Skeletal muscle cell (primary cell): ENCODE results near the gene MPP3.

Experiments used
- DNase-seq: peaks from one replicate; pipeline ENCODE4 v3.0.0-alpha.2; 2010; ENCODE audit warnings: low read depth
- H3K4me3 ChIP-seq: 2 replicates; pipeline ENCODE4 v1.5.1; 2011; ENCODE audit warnings: low read depth, mild to moderate bottlenecking, control low read depth, low read length, moderate library complexity

Gene MPP3

DNA sequence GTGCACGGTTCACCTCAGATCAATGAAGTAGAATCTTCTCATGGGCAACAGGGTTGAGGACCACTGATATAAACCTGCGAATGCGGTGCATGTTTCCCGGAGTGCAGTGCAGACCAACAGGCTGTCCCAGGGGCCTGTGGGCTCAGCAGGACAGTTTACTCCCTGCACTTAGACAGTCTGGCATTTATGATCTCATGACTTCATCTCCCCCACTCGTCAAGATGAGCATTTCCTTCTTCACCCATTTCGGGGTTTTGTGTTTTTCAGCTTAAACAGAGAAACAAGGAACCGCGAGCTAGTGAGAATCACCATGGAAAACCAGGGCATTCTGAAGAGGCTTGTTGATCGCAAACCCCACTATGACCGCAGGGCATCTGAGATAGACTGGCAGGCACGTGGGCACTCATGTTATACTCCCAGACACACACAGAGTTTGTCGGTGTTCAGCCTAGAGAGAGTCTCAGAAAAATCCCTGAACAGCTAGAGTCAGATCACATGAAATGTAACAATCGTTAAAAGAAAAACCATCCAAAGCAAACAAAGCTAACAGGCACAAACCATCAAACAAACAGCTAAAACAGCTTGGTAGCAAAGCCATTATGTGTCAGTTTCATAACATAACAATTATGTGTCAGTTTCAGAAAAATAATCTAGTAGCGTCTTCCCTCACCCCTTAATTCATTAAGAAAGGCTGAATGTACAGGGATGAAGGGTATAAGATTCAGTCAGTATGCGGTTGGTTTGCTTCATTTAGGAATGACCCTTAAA lies 49.8 kb downstream of the MPP3 start:
- no peak for DNase-seq
- no peak overlapping the region for H3K4me3 ChIP-seq

DNA sequence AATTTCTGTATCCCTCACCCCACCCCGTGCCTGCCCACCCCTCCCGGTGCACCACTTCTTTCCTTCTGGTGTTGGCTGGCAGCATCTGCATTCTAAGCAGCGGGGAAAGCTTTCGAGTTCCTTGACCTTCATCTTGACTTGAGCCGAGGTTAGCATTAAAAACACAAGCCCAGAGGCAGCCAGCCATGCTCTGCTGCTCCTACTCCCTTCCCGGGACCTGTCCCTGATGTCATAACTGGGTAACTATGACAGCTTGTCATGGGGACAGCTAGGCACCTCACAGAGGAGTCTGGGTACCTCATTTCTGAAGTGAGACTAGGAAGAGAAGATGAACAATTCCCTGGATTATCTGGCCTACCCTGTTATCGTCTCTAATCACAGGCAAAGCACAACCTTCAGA lies 52.8 kb downstream of the MPP3 start, which contains the start of gene CFAP97D1:
Gene CFAP97D1 (plus strand): TSS at position 301 of the 400 bp plus-strand sequence. CDS start 28 bp downstream, at position 329.
- DNase-seq, result no peak
- peak within 1 kb of the TSS; percentile 85 for H3K4me3 ChIP-seq

DNA sequence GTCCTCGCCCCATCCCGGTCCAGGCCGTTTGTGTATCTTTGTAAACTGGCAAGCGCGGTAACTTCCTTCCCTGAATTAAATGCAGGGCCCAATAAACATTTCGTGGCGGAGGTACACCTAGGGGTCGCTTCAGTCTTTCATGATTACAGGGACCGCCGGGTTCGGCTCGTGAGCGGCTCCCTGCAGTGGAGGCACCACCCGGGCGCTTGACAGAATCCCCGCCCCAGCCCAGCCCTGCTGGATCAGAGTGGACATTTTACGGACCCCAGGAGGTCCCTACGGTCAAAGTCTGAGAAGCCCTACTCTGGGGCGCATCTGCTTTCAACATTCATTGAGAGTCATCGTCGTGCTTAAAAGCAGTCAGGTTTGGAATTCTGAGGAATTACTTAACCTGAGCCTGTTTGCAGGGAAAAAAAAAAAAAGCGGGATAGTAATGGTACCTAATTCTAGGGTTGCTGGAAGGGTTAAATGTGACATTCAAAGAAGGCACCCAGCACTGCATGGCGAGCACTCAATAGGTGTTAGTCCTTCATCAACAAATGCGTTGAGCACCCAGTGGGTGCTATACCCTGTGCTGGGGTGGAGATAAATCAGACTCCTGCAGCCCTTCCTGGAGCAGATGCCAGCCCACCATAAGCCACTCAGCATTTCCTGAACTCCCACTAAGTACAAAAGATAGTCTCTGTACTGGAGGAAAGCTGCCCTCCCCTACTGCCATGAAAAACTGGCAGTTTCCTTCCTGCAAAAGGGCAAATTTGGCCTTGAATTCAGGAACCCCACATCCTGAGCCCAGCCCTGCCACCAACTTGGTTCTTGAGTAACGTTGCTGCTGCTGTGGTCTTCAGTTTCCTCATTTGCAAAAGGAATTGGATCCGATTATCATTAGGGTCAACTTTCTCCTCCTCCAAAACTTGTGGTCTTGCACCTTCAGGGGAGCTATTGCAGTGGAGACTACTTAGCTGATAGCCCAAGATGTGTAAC lies 53.5 kb downstream of the MPP3 start:
- H3K4me3 ChIP-seq, result peak overlapping the region; percentile 85
- DNase-seq, result no peak

DNA sequence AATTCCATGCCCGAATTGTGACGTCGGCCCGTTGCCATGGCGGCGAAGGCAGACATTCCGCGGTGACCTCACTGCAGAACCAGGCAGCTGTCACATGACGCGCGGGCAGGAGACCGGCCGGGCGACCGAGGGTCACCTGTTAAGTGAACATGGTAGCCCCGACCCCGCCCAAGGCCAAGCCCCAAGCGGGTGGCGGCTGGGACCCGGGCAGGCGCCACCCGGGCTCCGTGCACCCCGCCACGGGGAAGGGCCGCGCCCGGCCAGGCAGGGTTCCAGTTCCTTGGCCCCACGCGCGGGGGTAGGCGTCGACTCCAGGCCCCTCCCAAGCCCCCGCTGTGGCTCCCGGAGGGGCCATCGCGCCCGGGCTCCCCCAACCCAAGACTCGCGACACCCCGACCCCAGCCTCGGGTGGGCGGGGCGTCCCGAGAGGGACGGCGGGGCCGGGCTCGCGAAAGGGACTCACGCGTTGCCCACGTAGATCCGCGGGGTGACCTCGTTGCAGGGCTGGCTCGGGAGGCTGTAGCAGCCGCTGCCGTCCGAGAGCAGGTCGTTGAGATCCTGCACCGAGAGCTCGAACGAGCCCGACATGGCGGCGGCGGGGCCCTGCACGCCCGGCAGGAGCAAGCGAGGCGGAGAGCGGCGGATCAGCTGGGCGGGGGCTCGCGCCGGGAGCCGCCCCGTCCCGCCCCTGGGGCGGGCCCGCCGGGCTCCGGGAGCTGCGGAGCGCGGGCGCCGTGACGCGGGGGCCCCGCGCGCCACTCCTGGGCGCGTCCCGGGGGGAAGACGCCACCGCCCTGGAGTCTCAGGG lies 54.4 kb downstream of the MPP3 start, which contains the start of gene DUSP3:
Gene DUSP3 (minus strand): TSS at position 641 of the 808 bp plus-strand sequence. CDS start 53 bp downstream, at position 588.
- H3K4me3 ChIP-seq, result peak within 1 kb of the TSS; percentile 85
- DNase-seq, result peak; percentile 60

DNA sequence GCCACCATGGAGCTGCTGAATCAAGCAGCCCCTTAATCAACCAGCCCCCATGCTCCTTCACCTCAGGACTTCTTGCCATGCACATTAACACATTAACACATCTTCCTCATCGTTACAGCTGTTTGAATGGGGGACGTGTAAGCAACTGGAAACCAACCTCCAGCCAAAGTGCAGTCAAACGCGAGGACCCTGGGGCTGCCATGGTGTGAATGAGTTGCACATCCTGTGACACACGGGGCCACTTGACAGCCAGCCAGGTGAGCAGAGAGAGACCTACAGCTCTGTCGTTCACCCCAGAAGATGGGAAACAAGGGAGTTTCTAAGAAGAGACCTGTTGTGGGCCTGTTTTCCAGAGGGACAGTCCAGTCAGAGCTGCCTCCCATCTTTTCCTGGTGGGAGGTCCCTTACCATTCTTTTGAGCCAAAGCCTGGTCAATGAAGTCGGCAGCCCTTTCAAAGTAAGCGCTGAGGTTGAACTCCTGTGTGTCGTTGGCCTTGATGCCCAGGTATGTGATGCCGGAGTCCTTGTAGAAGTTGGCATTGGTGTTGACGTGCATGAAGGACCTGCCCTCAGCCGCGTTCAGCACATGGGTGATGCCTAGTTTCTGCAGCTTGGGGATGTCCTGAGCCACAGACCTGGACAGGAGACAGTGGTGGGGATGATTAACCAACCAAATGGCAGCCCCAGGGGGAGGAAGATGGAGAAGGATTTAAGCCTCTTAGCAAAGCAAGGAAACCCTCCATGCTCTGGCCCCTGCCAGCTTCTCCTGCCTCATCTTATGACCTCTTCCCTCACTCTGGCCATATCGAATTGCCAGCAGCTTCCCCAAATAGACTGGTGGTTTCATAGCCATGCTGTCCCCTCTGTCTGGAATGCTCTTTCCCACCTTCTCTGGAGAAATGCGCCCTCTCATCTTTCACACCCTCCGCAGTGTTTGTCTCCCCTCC lies 58.4 kb downstream of the MPP3 start:
- no peak for DNase-seq
- no peak overlapping the region for H3K4me3 ChIP-seq

DNA sequence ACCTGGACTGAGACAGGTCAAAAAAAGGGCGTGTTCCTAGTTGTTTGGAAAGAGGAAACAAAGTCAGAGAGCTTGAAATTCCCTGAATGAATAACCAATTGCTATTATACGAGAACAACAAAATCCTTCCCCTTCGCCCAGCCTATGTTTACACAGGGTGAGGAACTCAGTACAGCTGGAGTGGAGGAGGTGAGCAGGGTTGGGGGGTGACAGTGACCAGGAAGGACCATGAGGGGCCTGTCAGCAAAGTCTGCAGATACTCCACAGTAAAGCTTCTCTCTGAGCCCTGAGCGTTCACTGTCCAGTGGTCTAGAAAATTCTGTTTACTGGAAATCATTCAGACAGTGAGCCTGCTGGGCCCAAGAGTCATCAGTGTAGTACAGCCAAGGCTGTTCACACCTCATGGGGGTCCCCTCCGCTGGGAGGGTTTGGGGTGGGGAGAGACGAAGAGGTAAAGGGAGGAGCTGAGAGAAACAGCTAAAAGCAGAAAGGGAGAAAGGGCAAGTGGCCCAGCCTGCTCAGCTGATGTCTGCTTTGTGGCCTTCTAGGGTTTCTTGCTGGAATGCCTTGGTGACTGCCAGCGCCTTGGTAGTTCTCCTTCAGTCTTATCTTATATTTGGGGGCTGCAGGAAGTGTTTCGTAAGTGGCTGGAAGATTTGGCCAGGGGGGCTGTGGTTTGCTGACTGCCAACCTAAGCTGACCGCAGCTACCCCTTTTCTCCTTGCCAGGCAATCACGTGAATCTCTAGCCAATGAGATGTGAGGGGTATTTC lies 59.9 kb downstream of the MPP3 start:
- H3K4me3 ChIP-seq, result no peak overlapping the region
- DNase-seq, result no peak

DNA sequence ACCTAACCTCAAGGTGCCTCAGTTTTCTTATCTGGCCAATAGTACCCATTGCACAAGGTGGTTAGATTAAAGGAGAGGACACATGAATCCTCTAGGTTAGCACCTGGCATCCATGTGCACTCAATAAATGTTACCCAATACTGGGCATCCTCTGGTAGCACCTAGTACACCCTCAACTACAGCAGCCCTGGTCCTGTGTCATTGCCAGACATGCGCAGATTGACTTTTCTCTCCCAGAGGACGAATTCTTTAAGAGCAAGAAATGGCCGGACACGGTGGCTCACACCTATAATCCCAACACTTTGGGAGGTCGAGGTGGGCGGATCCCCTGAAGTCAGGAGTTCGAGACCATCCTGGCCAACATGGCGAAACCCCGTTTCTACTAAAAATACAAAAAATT lies 61.5 kb downstream of the MPP3 start:
- no peak for DNase-seq

DNA sequence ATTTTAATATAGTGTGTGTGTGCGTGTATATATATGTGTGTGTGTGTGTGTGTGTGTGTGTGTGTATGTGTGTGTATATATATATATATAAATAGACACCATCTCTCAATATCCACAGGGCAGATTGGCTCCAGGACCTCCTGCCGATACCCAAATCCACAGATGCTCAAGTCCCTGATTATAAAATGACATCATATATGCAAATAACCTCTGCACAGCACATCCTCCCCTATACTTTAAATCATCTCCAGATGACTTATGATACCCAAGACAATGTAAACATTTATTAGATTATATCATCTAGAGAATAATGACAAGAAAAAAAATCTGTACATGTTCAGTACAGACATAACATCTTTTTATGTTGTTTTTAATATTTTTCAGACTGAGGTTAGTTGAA lies 62.0 kb downstream of the MPP3 start:
- no peak overlapping the region for H3K4me3 ChIP-seq
- DNase-seq, result no peak

More for the DNA sequence above, 61.5 kb downstream of the MPP3 start:
- H3K4me3 ChIP-seq, result no peak overlapping the region

DNA sequence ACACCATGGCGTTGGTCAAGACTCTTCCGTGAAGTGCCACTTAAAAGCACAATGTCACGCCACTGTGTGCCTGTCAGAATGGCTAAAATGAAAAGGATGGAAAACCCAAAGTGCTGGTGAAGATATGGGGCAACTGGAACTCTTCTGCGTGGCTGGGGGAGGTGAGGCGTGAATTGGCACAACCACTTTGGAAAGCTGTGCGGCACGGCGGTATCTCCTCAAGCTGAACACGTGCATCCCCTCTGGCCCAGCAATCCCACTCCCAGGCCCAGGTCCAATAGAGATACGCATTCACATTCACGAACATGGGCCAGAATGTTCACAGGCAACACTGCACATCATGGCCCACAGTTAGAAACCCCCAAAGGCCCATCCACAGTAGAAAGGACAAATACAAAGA lies 63.1 kb downstream of the MPP3 start:
- H3K4me3 ChIP-seq, result no peak overlapping the region
- DNase-seq, result no peak

DNA sequence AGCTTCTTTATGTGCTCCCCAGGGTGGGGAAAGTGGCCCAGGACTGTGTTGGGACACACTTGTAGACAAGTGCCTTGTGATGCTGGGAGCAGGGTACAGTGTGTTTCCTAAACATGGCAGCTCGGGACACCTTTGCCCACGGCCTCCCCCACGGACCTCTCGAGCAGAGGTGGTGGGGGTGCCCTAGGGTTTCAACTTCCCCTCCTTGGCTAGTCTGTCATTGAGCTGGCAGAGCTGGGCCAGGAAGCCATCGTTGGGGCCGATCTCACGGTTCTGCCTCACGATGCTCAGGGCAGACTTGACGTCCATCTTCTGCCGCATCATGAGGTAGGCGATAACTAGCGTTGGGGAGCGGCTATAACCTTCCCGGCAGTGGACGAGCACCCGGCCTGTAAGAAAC lies 63.5 kb downstream of the MPP3 start:
- DNase-seq, result no peak
- no peak overlapping the region for H3K4me3 ChIP-seq

DNA sequence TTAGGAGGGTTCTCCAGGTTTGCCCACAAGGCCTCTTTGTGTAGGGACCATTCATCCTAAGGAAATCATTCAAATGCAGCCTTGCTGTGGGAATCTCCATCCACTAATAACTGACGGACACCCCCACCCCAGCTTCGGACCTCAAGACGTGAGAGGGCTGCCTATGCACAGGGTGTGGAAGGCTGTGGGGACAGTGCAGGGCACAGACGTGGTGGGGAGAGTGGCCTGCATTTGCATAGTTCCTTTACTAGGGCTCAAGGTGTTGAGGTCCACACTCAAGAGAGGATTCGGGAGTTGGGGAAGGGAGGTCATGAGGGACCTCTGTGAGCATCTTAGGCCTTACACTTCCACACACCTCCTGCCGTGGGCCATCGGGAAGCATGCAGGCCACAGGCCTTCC lies 64.0 kb downstream of the MPP3 start:
- H3K4me3 ChIP-seq, result no peak overlapping the region
- DNase-seq, result no peak

DNA sequence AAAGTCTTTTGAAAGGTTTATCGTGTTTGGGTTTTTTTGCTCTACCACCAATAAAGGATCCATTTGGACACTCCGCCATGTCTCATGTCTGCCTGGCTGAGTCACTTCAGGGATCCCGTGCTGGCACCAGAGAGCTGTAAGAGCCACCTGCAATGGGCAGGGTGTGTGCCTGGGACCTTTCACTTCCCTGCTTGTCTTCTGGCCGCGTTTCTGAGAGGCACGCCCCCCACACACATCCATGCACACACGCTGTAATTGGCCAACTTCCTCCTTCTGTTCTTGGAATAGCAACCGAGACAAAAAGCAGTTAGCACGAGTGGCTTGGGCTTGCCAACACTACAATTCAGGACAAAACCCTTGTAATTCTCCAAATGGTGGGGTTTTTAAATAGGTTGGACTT lies 64.6 kb downstream of the MPP3 start:
- no peak for DNase-seq
- no peak overlapping the region for H3K4me3 ChIP-seq

DNA sequence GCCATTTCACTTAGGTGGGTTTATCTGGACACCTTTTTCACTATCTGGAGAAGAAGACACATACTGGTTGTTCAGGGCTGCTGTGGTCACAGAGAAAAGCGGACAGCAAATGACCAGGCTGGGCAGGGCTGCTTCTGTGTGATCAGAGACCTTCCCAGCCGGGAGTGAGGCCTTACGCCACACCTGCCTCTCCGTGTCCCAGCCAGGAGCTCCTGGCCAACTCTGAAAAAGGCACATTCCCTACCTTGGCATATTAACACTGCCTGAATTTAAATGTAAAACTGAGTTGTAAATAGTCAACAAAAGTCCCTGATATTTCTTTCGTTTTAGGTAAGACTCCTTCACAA lies 65.3 kb downstream of the MPP3 start:
- no peak overlapping the region for H3K4me3 ChIP-seq
- DNase-seq, result no peak

DNA sequence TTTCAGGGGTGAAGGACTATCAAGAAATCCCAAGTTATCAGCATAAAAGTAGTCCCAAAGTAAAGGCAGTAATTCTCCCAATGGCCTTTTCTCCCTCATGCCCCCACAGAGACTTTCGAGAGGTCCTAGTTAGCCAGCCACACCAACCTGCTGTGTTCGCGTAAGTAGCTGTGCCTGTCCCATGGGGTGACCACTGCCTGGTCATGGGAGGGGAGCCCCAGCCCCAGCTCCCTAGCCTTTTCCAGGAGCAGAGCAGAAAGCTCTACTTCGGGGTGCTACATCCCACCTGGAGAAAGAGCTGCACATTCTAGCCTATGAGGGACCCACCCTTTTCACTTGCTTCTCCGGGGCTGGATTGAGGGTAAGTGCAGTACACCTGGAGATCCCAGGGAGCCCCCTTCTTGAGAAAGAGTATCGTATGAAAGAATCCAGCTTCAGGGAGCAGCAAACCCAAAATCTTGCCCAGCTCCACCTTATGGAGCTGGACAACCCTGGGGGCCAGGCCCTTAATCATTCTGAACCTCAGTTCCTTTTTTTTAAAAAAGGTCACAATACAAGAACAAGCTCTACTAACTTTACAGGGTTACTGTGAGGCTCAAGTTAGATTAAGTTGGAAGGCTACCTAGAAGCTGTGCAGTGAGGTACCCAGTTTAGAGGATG lies 65.8 kb downstream of the MPP3 start:
- no peak overlapping the region for H3K4me3 ChIP-seq
- no peak for DNase-seq

DNA sequence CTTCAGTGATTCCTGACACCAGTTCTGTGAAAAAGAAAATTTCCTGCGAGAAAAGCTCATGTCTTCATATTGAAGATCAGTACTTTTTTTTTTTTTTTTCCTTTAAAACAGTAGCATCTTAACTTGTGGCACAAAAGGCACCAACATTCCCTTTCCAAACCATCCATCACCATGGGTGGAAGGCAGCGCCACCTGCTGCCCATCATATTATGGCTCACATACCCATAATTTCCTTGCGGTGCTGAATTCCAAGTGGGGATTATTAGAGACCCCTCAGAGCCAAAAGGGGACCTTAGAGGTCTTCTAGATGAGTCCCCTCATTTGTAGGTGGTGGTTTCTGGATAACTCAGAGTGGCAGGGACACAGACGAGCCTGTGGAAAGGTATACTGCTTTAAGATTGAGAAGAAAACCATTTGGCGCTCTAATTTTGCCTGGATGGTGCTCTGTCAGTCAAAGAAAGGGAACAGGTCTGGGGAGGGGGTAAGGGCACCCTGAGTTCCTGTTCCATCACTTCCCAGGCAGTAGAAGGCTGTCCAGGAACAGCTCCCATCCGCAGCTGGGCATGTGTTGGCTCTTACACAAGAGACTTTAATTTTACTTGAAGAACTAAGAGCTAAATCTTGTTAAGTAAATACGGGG lies 66.4 kb downstream of the MPP3 start:
- no peak for DNase-seq
- no peak overlapping the region for H3K4me3 ChIP-seq

DNA sequence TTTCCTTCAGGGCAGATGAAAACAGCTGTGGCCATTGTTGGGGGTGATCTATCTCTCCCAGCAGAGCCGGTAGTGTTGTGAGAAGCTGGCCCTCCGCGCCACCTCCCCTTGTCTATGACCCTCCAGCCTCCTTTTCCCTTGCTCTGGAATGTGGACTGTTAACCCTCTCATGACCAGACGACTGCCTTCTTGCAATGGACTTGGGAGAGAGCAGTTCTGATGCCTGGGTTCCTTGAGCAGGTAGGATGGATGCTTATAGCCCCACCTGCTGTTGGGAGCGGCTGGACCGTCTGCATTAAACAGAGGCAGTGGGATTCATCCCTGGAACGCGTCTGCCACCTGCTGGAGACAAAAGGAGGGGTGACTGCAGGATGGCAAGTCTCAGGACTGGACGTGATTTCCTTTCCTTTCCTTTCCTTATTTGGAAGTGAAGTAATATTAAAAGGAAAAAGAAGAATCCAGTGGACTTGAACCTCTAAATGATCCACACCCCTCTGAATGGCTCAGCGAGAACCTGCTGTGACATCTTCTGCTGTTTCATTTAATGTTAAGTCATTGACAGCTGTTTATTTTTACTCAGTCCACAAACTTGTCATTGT lies 72.6 kb downstream of the MPP3 start:
- no peak overlapping the region for H3K4me3 ChIP-seq
- peak; percentile 58 for DNase-seq

DNA sequence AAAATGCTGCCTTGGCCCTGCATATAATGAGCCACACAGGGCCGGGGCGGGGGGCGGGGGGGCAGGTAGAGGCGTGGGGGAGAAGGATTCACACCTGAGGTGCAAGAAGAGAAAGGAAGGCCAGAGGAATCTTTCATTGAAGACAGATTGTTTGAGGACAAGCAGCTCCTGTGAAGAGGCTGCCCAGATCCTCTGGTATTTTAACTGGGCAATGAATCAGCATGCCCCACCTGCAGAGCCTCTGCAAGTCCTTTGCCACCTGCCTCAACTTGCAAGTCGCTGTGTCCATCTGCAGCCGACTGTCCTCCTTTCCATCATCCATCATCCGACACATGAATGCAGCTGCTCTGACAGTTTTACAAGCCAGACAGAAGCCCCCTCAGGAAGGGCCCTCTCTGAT lies 73.1 kb downstream of the MPP3 start:
- no peak for DNase-seq
- no peak overlapping the region for H3K4me3 ChIP-seq
